AG08396 (cell line): ENCODE data around the gene PALLD.

Experiments used
- DNase-seq: peaks from one replicate; pipeline ENCODE4 v3.0.0; 2012; ENCODE audit warnings: low spot score, mixed read lengths

PALLD gene

DNA sequence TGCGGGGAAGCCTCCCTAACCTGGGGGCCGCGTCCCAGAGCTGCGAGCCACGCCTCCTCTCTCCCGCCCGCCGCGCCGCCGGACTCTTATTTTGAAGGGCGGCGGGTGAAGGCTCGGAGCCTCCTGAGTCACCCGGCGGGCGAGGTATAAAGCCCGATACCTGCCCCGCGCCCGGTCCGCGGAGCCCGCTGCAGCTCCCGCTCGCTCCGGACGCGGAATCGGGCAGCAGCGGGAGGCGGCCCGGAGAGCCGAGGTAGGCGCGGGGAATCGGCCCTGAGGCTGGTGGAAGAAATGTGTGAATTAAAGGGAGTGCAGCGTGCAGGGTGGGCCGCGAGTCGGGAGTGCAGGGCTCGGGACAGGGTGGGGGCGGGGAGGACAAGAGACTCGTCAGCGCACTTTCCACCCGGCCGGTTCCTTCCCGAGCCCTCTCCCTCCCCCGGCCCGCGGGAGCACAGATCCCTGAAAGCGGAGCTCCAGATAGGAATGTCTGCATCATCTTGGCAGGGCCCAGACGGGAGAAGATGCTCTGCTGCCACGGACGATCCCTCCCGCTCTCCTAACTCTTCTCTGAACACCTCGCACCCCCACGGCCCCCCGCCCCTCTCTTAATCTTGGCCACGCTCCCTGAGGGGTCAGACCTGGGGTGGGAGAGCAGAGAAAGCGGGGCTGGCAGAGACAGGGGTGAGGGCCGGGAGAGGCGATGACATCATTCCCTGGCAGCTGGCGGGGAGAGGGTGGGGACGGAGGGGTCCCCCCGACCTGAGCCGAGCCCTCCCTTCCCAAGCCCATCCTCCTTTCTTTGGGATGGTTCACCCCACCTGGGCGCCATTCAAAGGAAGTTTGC lies 335.3 kb downstream of the PALLD start:
- DNase-seq = peak; percentile 88

DNA sequence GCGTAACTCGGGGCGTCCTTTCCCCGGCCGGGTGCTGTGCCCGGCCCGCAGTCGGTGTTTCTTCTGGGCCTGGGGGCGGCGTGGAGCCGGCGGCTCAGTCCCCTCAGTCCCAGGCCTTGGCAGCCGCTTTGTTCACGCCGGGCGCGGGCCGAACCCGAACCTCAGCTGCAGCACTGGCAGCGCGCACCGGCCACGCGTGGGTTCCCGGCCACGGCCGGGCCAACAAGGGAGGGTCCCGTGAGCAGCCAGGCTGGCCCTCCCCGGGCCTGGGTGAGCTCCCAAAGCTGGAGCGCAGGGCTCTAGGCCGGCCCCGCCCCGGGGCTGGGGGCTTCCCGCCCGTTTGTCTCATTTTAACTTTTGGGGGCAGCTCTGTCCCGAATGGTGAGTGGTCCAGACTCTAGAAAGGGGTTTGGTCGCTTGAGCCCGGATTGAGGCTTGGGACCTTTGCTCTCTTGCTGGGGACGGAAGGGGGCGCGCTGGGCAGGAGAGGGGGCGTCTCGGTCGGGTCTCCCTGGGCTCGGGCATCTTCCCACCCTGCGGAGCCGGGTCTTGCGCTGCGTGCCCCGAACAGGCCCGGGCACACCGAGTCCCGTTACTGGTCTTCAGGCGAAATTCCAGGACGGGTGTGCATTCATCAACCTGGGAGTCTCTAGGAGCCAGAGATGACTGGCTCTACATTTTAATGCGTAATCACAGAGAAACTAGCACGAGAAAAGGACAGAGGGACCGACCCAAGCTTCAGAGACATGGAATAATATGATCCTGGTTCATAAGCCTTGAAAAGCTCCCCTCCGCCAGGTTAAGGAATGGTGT lies 336.1 kb downstream of the PALLD start:
- peak; percentile 42 for DNase-seq

DNA sequence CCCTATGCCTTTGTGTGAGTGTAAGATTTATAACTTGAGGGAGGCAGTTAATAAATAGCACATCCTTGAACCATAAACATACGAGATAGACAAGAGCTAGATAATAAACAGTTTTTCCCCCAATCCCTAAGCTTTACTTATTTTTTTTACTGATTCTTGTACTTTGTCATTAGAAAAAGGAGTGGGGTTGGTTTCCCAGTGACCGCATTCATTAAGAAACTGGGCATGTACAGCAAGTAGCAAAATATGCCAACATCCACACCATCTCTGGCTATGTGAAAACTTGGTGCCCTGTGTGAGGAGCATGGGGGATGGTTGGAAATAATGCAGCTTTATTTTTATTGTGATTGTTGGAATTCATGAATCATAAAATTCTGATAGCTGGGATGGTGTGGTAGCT lies 337.0 kb downstream of the PALLD start:
- DNase-seq = no peak

DNA sequence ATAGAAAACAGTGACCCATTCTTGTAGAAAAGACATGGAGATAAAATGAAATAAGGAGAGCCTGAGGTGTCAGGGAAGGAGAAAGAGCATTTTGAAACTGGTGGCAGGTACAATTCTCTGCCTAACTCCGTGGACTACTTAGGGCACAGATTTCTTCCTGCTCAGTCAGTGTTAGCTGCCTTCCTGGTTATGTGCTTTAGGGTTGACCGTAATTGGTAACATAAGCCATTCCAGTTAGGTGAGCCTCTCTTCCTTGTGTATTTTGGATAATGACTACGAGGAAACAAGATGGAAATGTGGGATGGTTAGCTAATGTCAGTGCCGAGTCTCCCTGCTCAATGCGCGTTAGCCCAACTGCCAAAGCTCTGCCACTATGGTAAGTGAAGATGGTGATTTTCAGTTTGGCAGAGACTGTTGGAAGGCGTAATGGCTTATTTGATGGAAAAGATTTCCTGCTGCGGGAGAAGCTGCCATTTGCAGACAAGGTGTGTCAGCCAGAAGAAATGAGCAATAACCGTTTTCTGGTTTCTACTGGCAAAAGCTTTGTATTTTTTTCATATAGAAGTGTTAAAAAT lies 339.1 kb downstream of the PALLD start:
- DNase-seq = no peak

DNA sequence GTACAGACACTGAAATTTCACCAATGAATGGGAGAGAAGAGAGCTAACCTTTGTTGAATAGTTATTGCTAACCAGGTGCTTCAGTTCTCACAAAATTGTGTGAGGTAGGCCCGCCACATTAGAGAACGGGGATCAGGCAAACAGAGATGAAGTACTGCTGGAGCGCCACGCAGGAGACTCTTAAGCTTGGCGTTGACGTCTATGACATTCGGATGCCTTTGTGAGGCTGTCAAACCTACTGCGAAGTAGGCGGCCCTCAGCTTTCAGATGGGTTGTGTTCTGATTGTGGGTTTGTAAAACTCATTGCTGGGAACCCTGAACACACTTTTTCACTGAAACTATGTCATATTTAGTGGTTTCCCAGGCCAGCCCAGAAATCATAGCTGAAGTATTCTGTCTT lies 339.6 kb downstream of the PALLD start:
- no peak for DNase-seq

DNA sequence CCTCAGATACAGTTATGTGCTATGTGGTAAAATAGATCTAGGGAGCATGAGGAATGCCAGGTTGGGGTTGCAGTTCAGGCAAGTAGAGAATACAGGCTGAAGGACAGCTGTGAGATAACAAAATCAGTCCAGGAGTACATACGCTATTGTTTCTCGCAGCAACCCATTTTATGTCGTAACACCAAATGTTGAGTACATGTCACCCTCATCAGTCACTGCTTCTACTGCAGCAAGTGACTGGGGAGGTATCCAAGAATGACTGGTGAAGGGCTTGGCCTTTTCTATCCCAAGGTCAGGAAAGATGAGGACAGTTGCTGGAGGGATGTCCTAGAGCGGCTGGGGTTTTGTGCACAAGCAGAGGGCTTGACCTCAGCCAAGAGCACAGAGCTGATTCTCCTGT lies 341.1 kb downstream of the PALLD start:
- DNase-seq = no peak

DNA sequence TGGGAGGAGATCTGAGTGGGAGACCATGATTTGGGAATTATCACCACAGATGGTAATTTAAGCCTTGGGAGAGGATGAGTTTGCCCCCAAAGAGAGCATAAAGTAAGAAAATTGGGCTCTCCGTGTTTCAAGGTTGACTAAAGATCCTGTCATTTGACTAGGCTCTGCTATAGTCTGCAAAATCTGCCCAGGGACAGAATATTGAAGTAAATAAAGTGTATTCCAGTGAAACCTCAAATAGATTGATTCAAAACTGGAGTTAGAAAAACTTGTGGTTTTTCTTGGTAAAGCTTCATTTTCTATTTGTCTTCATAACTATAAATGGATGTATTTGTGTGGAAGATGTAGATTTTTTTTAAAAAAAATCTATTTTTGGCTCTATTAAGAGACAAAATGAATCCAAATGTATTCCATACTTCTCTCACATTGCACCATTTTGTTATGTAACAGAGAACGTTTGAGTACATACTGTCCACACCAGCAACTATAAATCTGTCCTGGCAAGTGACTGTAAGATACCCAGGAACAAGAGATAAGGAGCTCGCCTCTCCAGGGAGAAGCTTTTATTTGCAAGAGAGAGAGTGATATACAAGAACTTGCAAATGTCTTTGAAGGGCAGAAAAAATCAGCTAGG lies 343.0 kb downstream of the PALLD start:
- DNase-seq = no peak

DNA sequence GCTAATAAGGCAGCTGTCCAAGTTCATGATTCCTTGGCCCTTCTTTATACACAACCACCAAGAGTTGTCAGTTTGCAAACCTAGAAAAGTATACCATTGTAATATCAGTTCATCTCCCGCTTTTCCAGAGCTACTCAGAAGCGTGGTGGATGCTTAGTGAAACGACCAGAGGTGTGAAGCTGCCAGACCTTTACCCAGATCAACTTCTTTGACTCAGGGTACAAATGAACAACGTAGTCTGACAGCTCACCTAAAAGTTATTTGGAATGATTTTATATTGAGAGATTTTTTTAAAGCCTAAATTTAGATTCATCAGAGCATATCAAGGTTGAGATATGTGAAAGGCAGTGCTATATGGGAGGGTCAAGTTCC lies 343.5 kb downstream of the PALLD start:
- DNase-seq = no peak

DNA sequence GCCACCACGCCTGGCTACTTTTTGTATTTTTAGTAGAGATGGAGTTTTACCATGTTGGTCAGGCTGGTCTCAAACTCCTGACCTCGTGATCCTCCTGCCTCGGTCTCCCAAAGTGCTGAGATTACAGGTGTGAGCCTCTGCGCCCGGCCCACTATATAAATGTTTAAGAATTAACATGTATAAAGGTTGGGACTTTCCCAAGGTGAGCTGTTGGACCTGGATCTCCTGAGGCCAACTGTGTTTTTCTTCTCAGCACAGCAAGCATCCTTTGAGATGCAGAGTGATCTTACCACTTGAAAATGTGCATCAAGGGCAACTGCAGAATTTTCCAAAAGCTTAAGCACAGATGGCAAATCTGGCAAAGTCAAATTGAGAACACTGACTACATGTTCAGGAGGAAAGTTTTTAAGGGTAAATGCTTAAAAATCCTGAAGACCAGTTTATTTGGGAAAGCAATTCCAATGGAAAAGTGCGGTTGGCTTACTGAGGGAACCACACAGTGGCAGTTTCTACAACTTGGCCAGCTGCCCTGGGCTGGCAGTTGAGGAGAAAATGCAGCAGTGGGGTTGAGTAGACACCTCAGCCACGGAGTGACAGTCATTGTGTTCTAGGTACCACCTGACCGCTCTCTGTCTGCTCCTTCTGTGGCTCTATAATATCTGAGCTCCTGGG lies 344.3 kb downstream of the PALLD start:
- DNase-seq = no peak

DNA sequence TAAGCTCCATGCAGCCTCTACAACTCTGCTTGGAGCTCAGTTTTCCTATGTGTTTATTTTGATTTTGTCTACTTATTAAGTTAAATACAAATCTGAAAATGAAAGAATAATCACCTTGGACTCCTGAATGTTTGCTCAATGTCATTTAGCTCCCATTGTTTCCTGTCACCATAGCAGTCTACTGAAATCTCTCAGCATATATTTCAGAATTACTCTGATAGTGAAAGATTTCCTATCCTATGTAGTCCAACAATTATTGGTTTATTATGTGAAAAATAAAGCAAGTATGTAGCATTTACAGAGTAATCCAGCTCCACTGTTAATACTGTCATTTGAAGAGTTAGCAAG lies 344.8 kb downstream of the PALLD start:
- DNase-seq = no peak

DNA sequence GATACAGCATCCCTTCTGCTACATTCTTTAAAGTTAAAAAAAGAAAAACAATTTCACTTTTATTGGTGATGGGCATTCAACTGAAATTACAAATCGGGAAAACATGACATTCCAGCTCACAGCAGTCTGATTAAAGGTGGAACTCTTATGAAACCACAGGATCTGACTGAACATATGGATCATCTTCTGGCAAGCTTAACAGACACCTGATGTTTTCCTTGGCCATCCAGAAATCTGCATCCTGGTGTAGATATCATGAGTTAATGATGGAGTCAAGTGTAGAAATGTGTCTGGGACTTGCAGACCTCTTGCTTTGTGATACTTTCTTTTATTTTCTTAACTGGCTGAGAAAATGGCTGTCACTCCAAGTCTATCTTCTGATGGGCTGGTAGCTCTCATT lies 345.3 kb downstream of the PALLD start:
- no peak for DNase-seq

DNA sequence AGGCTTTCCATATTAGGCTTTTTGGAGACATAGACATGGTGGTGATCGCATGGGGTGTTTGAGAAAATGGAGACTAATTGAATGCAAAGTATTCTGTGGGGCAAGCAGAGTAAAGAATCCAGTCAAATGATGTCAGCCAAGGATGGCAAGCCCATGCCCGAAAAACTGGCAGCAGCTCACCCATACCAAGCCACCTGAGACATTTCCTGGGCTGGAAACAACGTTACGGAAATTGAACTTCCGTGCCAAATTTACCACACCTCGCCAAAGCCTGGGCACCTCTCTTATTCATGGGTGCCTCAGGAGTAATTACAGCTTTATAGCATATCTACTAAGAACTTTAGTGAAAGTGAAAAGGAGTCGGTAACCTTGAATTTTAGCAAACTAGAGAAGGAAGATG lies 346.8 kb downstream of the PALLD start:
- no peak for DNase-seq

DNA sequence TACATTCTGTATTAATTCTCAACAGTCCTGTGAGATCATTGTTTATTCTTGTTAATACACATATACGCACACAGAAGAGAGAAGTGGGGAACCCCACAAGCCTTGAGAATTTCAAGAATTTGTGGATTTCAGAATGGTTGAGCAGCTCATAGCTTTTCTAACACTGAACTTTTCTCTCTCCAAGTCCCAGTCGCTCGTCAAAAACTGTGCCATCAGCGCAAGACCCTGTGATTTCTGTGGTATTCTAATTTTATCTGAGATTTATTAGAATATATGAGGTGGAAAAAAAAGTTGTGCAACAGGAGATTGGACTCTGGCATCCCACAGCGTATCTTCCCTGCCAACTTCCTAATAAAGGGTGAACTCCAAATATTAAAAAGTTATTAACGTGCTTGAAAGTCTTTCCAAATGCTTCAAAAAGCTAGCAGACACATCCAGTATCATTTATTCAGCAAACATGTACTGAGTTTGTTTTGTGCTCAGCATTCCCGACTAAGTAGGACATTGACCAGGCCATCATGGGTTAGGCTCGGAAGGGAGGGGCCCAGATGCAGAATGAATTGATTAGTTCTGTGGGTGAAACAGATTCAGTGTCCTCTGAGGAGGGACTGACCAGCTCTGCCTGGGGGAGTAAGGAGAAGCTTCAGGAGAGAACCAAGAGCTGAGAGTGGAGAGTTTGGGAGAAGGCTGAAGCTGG lies 347.6 kb downstream of the PALLD start:
- DNase-seq = no peak

DNA sequence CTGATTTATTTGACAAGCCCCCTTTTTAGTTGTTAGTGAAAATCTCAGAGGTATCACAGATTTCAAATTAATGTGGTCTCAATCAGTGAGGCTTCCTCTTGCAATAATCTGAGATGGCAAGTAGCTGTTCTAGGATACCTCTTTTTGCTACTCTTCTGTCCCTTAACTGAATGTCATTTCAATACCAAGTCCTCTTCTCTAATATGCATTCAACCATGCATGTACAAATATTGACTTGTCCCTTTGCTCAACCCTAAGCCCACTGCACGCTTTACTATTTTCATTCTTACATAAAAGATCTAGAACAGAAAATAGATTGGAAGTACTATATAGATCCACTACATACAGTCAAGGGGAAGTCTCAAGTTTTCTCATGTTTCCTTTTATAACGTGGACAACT lies 349.0 kb downstream of the PALLD start:
- no peak for DNase-seq

DNA sequence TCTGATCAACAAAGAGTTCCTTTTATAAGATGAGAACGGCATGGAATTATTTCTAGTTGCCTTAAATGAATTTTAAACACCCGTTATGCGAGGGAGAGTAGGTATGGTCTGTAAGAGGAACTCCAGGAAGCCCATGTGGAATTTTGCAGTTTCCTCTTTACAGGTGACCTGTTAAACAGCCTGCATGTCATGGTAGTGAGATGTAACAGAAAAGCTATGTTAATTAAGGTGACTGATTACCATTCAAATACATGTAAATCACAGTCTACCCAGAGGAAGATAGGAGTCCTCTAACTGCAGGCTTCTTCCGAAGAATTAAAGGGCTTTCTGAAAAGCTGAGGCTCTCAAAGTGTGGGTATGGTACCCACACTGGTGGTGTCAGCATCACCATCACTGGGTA lies 349.6 kb downstream of the PALLD start:
- no peak for DNase-seq

DNA sequence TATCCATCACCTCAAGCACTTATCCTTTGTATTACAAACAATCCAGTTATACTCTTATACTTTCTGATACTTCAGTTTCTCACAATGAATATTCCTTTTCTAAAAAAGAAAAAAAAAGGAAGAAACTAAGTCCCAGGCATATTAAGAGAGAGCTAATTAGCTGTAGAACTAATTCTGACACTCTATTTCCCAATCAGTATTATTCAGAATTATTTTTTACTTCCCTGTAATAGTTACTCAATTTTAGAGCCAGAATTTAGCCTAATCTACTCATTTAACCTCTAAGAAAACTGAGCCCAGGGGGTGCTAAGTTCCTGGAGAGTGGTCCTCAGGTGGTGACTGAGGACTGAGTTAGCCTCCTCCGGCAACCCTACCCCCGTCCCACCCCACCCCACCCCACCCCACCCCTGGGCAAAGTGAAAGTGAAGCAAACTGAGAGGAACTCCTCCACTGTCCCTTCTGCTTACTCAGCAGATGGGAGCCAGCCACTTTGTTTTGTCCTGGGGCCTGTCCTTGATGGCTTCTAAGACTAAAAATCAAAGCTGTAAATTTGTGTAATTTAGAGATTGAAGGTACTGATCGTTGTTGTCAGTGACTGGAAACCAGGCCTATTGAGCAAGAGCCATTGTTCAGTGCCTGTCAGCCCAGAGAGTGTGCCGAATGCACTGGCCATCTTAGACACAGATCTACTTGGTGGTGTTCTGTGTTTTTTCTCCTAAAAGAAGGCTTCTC lies 351.1 kb downstream of the PALLD start:
- DNase-seq = no peak

DNA sequence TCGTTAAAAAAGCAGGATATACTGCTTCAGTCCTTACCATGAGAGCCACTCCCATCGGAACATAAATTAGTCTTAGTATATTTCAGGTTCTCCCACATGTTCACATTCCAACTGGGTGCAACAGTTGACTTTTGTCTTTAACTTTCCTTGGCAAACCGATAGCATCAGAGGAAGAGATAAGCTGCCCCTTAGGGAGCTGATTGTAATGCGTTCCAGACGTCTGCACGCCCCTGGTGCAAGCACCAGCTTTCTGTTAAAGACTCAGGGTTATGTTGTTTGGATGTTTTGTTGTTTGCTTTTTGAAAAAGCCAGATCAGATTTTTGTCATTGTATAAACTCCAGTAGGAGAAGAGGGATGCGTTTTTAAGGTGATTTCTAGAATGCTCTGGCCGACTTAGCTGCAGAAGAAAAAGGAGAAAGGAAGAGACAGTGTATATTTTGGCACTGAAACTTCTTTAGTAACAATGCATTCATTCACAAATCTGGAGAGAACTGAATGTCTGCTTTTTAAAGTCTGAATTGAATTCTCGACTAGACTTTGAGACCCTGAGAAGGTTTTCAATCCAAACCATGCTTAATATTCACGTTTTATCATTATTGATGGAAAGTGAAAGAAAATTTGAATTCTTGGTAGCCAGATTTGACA lies 352.3 kb downstream of the PALLD start:
- no peak for DNase-seq

DNA sequence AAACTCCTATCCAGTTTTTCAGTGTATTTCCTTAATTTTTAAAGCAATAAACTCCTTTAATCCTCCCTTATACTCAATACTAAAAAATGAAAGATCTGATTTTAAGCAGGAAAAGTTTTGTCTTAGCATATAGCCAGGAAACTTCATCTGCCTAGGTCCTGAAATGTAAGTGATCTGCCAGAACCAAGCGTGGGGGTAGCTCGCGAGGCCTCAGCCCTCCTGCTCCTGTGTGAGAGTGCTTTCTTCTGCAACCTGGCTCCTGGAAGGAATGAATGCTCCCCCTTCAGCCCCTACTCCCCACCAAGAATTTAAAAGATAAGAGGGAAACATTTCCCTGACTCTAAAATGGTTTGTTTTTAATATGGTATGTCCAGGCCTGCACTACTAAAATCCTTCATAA lies 353.1 kb downstream of the PALLD start:
- no peak for DNase-seq

DNA sequence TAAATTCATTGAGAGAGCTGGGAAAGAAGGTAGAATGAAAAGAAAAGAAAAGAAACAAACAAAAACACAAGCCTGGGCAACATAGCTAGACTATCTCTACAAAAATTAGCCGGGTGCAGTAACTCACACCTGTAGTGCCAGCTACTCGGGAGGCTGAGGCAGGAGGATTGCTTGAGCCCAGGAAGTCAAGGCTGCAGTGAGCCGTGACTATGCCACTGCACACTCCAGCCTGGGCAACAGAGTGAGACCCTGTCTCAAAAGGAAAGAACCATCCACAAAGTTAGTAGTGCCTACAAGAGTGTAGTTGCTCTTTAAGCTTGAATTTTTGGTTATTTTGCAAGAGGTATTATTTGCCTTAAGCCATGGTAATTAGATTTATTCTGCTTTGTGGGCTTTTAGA lies 355.5 kb downstream of the PALLD start:
- no peak for DNase-seq

DNA sequence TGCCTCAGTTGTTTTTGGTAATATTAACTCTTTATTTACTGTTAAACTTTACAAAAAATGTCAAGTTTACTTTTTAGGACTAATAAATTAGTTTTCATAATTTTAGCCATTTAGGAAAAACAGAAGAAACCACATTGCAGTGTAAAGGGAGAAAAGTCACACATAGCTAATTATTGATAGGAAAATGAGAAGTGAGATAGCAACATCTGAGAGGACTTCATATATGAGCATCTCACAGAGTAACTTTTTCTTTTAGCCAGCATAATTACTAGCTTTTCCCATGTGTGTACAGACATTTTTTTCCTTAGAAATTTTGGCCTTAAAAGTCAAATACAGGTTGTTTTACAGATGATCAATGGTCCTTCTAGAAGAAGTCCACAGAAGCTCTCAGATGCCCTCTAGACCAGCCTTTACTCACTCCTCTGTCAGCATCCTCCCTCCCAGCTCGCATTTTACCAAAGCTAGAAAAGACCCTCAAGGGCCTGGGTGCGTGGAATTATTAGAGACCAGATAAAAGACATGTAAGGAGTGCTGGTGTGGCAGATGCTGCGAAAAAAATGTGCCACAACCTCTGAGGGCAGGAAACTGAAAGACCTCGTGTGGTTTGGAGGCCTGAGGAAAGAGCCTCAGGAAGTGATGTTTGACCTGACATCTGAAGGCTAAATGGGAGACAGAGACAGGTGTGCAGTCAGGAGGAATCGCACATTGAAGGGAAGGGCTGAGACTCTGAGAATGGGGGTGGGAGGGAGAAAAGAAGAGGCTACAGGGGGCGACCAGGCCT lies 356.3 kb downstream of the PALLD start:
- DNase-seq = no peak
